Fibroblast of lung (primary cell): ENCODE results near the gene CHODL. TPM values are rescaled to one million over a fixed set of nuclear protein-coding genes. Genes with fewer than 3 reads are reported as not detected.

Experiments
- DNase-seq, 2 donors: peaks; one replicate each; pipeline versions ENCODE4 v3.0.0 to v3.0.0-alpha.2; 2010; ENCODE audit warnings: low read depth in 2 of 2
- H2AFZ ChIP-seq: 2 replicates; pipeline ENCODE4 v1.5.1; 2012; ENCODE audit warnings: low read length, control low read depth, inconsistent platforms
- H3K27ac ChIP-seq: 2 replicates; pipeline ENCODE4 v1.5.1; 2011; ENCODE audit warnings: low read length, control low read depth; ENCODE audit not compliant: insufficient read depth
- H3K27me3 ChIP-seq: 2 replicates; pipeline ENCODE4 v1.5.1; 2011; ENCODE audit warnings: mild to moderate bottlenecking, low read length; ENCODE audit not compliant: control insufficient read depth, insufficient read depth
- H3K36me3 ChIP-seq: 2 replicates; pipeline ENCODE4 v1.5.1; 2011; ENCODE audit warnings: low read length; ENCODE audit not compliant: control insufficient read depth, insufficient read depth
- H3K4me1 ChIP-seq: 2 replicates; pipeline ENCODE4 v1.5.1; 2011; ENCODE audit warnings: low read length; ENCODE audit not compliant: control insufficient read depth, insufficient read depth; ENCODE audit errors: extremely low read depth
- H3K4me2 ChIP-seq: 2 replicates; pipeline ENCODE4 v1.5.1; 2011; ENCODE audit warnings: low read length, control low read depth; ENCODE audit not compliant: insufficient read depth; ENCODE audit errors: extremely low read depth
- H3K4me3 ChIP-seq, 4 experiments: fragments of 200-600 bp in 1 of 4; sonication (generic) in 1 of 4; replicated peaks in 1 of 4; 2 replicates each; pipeline ENCODE4 v1.5.1; 2011 to 2016; ENCODE audit warnings: low read length in 4 of 4, low read depth in 3 of 4, mild to moderate bottlenecking in 3 of 4, control low read depth in 2 of 4, inconsistent platforms in 1 of 4, mixed read lengths in 1 of 4; ENCODE audit not compliant: insufficient read depth in 1 of 4; ENCODE audit errors: control extremely low read depth in 1 of 4
- H3K79me2 ChIP-seq: 2 replicates; pipeline ENCODE4 v1.5.1; 2012; ENCODE audit warnings: mild to moderate bottlenecking, low read length, inconsistent platforms; ENCODE audit not compliant: control insufficient read depth, insufficient read depth
- H3K9ac ChIP-seq: 2 replicates; pipeline ENCODE4 v1.5.1; 2011; ENCODE audit warnings: mild to moderate bottlenecking, low read length, control low read depth; ENCODE audit not compliant: insufficient read depth
- H3K9me3 ChIP-seq: 2 replicates; pipeline ENCODE4 v1.5.1; 2012; ENCODE audit warnings: low read depth, low read length; ENCODE audit not compliant: control insufficient read depth, insufficient read depth
- H4K20me1 ChIP-seq: 2 replicates; pipeline ENCODE4 v1.5.1; 2011; ENCODE audit warnings: low read length; ENCODE audit not compliant: control insufficient read depth, insufficient read depth; ENCODE audit errors: extremely low read depth
- EZH2 ChIP-seq: IDR thresholded peaks from 2 replicates; pipeline ENCODE4 v1.5.1; 2012; ENCODE audit warnings: low read length, control low read depth, mild to moderate bottlenecking; ENCODE audit errors: missing control alignments
- polyA plus RNA-seq, 2 donors: library from polyadenylated mRNA; depleted of rRNA in 1 of 2; stranded (reverse) in 1 of 2; unstranded in 1 of 2; fragments of >200 nt; gene quantifications; 2 replicates each; pipeline ENCODE4 v1.2.1, GENCODE V29; 2011 to 2012; ENCODE audit warnings: missing spikeins in 1 of 2
- total RNA-seq: library from RNA; depleted of rRNA; stranded (reverse); fragments of >200 nt; gene quantifications from 2 replicates; pipeline ENCODE4 v1.2.1, GENCODE V29; 2014
- TF ChIP-seq, protein P1 (sequence below), 2 donors: IDR thresholded peaks in 1 of 2; conservative IDR thresholded peaks in 1 of 2; 1 replicate in 1 of 2; 2 replicates in 1 of 2; pipeline ENCODE4 v1.5.1; 2011 to 2012; ENCODE audit warnings: low read length in 2 of 2, control low read depth in 1 of 2, inconsistent platforms in 1 of 2, low read depth in 1 of 2, mild to moderate bottlenecking in 1 of 2

Gene CHODL
- total and polyA plus RNA-seq, 2 donors (not counting 1 experiment from before 2014, with no cell fraction given) = 0.05 to 0.17 TPM

DNA sequence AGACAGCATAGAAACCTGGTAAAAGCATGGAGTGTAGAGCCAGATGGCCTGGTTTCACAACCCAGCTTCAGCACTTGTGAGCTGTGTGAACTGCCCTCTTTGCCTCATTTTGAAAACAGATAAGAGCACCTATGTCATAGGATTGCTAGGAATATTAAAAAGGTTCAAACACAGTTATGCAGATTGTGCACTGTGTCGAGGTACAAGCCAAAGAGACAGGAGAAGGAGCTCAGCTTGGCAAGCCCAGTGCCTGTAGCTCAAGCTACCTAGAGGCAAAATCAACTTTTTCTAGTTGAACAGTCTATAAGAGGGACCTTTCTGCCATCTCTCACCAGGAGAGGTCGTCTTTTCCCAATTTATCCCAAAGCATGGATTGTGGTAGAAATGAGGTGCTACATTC lies 5.0 kb downstream of the CHODL start:
- Histone ChIP-seq H3K27me3 (no peaks in the 10 kb centered on the region), H3K4me1 (no peaks in the 10 kb centered on the region), H3K36me3 (no peaks in the 10 kb centered on the region), H3K9ac (no peak overlapping the region), H4K20me1 (no peaks in the 10 kb centered on the region), H2AFZ (no peak overlapping the region), H3K79me2 (no peaks in the 10 kb centered on the region), H3K4me3 (no peak overlapping the region), H3K27ac (no peak overlapping the region), H3K9me3 (no peaks in the 10 kb centered on the region), H3K4me2 (no peak overlapping the region)
- TF ChIP-seq, protein P1, sequence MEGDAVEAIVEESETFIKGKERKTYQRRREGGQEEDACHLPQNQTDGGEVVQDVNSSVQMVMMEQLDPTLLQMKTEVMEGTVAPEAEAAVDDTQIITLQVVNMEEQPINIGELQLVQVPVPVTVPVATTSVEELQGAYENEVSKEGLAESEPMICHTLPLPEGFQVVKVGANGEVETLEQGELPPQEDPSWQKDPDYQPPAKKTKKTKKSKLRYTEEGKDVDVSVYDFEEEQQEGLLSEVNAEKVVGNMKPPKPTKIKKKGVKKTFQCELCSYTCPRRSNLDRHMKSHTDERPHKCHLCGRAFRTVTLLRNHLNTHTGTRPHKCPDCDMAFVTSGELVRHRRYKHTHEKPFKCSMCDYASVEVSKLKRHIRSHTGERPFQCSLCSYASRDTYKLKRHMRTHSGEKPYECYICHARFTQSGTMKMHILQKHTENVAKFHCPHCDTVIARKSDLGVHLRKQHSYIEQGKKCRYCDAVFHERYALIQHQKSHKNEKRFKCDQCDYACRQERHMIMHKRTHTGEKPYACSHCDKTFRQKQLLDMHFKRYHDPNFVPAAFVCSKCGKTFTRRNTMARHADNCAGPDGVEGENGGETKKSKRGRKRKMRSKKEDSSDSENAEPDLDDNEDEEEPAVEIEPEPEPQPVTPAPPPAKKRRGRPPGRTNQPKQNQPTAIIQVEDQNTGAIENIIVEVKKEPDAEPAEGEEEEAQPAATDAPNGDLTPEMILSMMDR (conservative IDR thresholded peaks at IDR 0.05 in 1 of 2, IDR thresholded peaks at IDR 0.05 in 1 of 2; ENCODE audit: low read depth in 1 of 2, low read length in 2 of 2) = no peak
- no peak for TF ChIP-seq EZH2
- DNase-seq = no peak

DNA sequence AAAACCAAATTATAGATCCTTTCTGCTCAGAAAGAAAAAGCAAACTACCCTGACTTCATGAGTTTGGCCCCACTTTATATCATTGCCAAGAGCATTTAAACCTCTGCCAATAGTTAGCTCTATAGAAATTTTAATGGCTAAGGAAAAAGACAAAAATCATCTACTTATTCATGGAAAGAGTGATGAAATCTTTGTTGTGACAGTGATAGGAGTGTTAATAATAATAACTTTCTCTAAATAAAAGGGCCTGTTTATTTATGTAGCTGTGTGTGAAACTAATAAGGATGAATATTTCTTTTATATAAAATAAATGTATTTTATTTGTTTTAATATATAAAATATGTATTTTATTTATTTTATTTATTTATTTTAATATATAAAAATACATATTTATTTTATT lies 6.4 kb downstream of the CHODL start:
- Histone ChIP-seq H3K9ac (no peak overlapping the region), H3K9me3 (no peaks in the 10 kb centered on the region)
- TF ChIP-seq, protein P1 (conservative IDR thresholded peaks at IDR 0.05 in 1 of 2, IDR thresholded peaks at IDR 0.05 in 1 of 2; ENCODE audit: low read depth in 1 of 2, low read length in 2 of 2) = no peak
- no peak for TF ChIP-seq EZH2

DNA sequence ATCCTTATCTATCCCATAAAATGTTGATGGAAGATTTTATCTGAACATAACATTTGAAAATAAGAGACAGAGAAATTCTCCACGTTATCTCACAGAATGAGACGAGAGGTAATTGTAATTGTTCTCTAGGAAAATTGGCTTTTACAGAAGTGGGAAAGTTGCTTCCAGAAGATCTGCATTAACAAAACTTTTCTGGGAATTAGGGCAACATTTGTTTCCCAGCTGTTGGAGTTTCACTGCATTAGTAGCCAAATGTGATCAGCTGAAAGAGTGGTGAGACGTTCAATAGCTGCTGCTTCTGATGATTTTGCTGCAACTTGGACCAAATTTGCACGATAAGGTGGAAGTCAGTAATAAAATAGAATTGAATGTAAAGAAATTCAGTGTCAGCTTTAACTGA lies 7.6 kb downstream of the CHODL start:
- DNase-seq = no peak

More for the DNA sequence above, 6.4 kb downstream of the CHODL start:
- Histone ChIP-seq H3K27me3 (no peaks in the 10 kb centered on the region), H3K36me3 (no peaks in the 10 kb centered on the region), H3K4me2 (no peak overlapping the region), H3K4me3 (no peak overlapping the region), H2AFZ (no peak overlapping the region), H3K27ac (no peak overlapping the region), H4K20me1 (no peaks in the 10 kb centered on the region), H3K4me1 (no peaks in the 10 kb centered on the region), H3K79me2 (no peaks in the 10 kb centered on the region)
- no peak for DNase-seq

More for the DNA sequence above, 7.6 kb downstream of the CHODL start:
- Histone ChIP-seq H3K27me3 (no peaks in the 10 kb centered on the region), H2AFZ (no peak overlapping the region), H3K4me1 (no peaks in the 10 kb centered on the region), H3K4me3 (no peak overlapping the region), H3K9me3 (no peaks in the 10 kb centered on the region), H3K4me2 (no peak overlapping the region), H4K20me1 (no peaks in the 10 kb centered on the region), H3K27ac (no peak overlapping the region), H3K79me2 (no peaks in the 10 kb centered on the region), H3K36me3 (no peaks in the 10 kb centered on the region), H3K9ac (no peak overlapping the region)
- TF ChIP-seq, protein P1 (conservative IDR thresholded peaks at IDR 0.05 in 1 of 2, IDR thresholded peaks at IDR 0.05 in 1 of 2; ENCODE audit: low read depth in 1 of 2, low read length in 2 of 2) = no peak
- TF ChIP-seq EZH2 = no peak
